SHP77 treated with DMSO at 0.1 percent for 48 hours (cell line): ENCODE measurements around the gene COL23A1.
A peak's percentile ranks its signal among the peaks of the same experiment; 100 is the strongest.
"Not testable (repeated sequence)": the region's sequence is repeated elsewhere in the genome, so short reads cannot be mapped to it uniquely, and the experiment has no call there.

ENCODE experiments used
- DNase-seq: peaks from one replicate; lab custom pipeline; 2025; lab: John Stamatoyannopoulos, UW

Gene COL23A1

GRCh38 chr5:178322736-178323540 lies 267.3 kb downstream of the COL23A1 start:
- no peak for DNase-seq

GRCh38 chr5:178320281-178320855 lies 269.8 kb downstream of the COL23A1 start:
- no peak for DNase-seq

- no peak for DNase-seq
These were observed 270.6 kb downstream of the COL23A1 start for GRCh38 chr5:178319541-178320041.

GRCh38 chr5:178318893-178319292 lies 271.3 kb downstream of the COL23A1 start:
- DNase-seq: no peak

- DNase-seq: no peak
These were observed 271.8 kb downstream of the COL23A1 start for GRCh38 chr5:178318382-178318781.

GRCh38 chr5:178317727-178318126 lies 272.5 kb downstream of the COL23A1 start:
- not testable (repeated sequence) for DNase-seq

- no peak for DNase-seq
These were observed 275.0 kb downstream of the COL23A1 start for GRCh38 chr5:178314961-178315820.

GRCh38 chr5:178314061-178314660 lies 276.0 kb downstream of the COL23A1 start:
- DNase-seq: no peak

GRCh38 chr5:178313316-178313715 lies 276.9 kb downstream of the COL23A1 start:
- DNase-seq: no peak

- peak; percentile 16 for DNase-seq
These were observed 277.3 kb downstream of the COL23A1 start for GRCh38 chr5:178312880-178313282.

- DNase-seq: no peak
These were observed 279.9 kb downstream of the COL23A1 start for GRCh38 chr5:178310130-178310865.

DNA sequence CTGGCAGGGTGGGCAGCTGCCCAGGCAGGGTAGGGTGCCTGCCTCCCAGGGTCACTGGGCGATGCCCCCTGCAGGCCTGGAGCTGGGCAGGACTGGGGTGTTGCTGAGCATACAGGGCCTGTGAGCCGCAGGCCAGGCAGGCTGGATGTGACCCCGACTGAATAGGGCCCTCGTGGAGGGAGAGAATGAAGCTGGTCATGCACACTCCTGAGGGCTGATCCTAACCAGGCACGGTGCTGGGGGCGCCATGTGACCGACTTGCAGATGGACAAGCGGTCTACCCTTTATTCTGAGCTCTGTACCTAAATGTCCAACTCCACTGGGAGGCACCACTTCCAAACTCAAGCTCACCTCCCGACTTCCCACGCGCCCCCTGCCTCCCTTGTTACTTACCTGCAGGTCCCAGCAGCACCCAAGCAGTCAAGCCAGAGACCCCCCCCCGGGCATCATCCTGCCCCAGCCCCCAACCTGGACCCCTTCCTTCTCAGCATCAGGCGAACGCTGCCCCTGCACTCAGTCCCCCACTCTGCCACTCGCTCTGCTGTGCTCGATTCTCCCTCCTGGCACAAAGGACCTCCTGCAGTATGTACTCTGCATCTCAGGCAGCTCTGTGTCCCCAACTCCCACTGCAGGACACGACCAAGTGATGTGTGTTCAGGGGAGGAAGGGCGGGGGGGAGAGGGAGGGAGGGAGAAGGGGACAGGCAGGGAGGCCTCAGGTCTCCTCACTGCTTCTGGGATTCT lies 280.8 kb downstream of the COL23A1 start:
- DNase-seq: no peak

- DNase-seq: no peak
These were observed 281.6 kb downstream of the COL23A1 start for GRCh38 chr5:178308541-178309092.

- DNase-seq: no peak
These were observed 282.7 kb downstream of the COL23A1 start for GRCh38 chr5:178307267-178308045.

GRCh38 chr5:178306430-178307225 lies 283.6 kb downstream of the COL23A1 start:
- no peak for DNase-seq

DNA sequence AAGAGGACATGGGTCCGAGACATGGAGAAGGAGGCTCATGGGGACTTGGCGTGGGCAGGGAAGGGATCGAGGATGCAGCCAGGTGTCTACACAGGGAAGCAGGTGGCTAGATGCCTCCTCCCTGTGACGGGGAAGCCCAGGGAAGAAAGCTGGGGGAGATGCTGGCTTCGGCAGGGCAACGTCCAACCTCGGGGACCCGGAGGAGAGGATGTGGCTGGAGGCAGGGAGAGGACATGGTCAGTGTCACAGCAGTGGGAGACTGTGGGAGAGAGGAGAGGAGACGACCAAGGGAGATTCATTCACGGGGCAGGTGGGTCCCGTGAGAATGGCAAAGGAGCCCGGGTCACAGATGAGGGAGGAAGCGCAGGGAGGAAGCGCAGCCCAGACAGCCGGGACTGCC lies 284.4 kb downstream of the COL23A1 start:
- no peak for DNase-seq

DNA sequence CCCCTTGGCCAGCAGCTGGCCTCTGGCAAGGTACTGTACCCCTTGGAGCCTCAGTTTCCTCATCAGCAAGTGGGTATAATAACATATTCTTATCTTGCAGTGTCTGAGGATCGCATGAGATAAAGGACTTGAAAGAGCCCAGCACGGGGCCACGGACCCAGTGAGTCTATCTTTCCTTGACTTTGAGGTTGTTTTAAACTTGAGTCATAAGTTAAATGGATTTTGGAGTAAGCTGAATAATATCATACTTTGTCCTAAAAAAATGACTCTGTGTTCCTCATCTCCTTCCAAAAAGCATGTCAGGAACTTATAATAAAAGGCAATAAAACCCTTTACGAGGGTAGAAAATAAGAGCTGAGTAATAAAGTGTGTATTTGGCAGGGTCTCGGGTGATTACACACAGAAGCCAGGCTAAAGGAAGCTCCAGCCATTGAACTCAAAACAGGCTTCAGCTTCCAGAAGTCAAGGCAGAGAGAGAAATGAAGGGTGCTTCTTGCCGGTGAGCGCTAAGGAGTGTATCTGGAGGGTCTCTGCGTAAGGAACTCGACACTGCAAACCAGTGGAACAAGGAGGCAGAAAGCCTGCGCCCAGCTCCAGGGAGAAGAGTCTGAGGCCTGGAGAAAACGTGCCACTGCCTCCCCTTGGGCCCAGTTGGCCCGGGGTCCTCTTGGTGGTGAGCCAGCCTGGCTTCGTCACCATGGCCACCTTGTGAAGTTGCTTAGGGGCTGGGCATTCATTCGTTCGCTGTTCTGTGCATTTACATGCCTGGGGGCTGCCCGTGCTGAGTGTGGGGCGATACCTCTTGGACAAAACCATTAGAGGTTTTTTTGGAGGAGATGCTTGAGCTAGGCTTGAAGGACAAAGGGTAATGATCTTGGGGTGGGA lies 285.2 kb downstream of the COL23A1 start:
- DNase-seq: no peak

DNA sequence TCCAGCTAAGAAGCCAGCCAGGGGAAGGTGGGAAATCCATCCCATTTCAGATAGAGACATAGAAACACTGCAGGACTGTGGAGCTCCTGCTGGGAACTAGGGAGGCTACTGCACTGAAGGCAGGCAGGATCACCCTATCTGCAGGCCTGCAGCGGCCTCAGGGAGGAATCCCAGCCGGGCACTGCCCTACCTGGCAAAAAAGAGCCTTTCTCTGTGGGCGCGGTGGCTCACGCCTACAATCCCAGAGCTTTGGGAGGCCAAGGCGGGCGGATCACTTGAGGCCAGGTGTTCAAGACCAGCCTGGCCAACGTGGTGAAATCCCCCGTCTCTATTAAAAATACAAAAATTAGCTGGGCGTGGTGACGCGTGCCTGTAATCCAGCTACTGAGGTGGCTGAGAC lies 286.2 kb downstream of the COL23A1 start:
- DNase-seq: no peak
